Keratinocyte (primary cell): ENCODE results near the gene LRRC4C. TPM values are rescaled to one million over a fixed set of nuclear protein-coding genes. Genes with fewer than 3 reads are reported as not detected.

ENCODE experiments used
- DNase-seq: peaks from one replicate; pipeline ENCODE4 v3.0.0-alpha.2; 2011; ENCODE audit warnings: low read depth, missing footprints, low spot score
- FAIRE-seq: peaks from 2 replicates; lab custom pipeline; 2011; peaks lifted over from hg19 to GRCh38; lab: Jason Lieb, UNC
- H2AFZ ChIP-seq: 2 replicates; pipeline ENCODE4 v1.6.0; 2012; ENCODE audit warnings: low read length, control low read depth, inconsistent platforms; ENCODE audit not compliant: control insufficient read depth
- H3K27ac ChIP-seq: 2 replicates; pipeline ENCODE4 v1.5.1; 2011; ENCODE audit warnings: low read length; ENCODE audit not compliant: control insufficient read depth, insufficient read depth
- H3K27me3 ChIP-seq: 3 replicates; pipeline ENCODE4 v1.6.0; 2011; ENCODE audit warnings: low read length; ENCODE audit not compliant: control insufficient read depth, insufficient read depth; ENCODE audit errors: extremely low read depth
- H3K36me3 ChIP-seq, 2 experiments: 2 replicates in 1 of 2; 3 replicates in 1 of 2; pipeline ENCODE4 v1.5.1; 2011; ENCODE audit warnings: low read length in 2 of 2, mild to moderate bottlenecking in 1 of 2; ENCODE audit not compliant: control insufficient read depth in 2 of 2, insufficient read depth in 2 of 2; ENCODE audit errors: extremely low read depth in 1 of 2
- H3K4me1 ChIP-seq: 3 replicates; pipeline ENCODE4 v1.5.1; 2011; ENCODE audit warnings: low read length; ENCODE audit not compliant: control insufficient read depth, insufficient read depth; ENCODE audit errors: extremely low read depth
- H3K4me2 ChIP-seq: 3 replicates; pipeline ENCODE4 v1.6.0; 2011; ENCODE audit warnings: low read depth, low read length; ENCODE audit not compliant: control insufficient read depth, insufficient read depth; ENCODE audit errors: extremely low read depth
- H3K4me3 ChIP-seq, 3 experiments: fragments of 200-600 bp in 1 of 3; sonication (generic) in 1 of 3; 2 replicates in 2 of 3; 3 replicates in 1 of 3; pipeline ENCODE4 v1.5.1; 2011 to 2016; ENCODE audit warnings: low read length in 3 of 3, mild to moderate bottlenecking in 3 of 3, control low read depth in 2 of 3, inconsistent platforms in 1 of 3, low read depth in 1 of 3, mixed read lengths in 1 of 3, mixed run types in 1 of 3, moderate library complexity in 1 of 3; ENCODE audit not compliant: control insufficient read depth in 2 of 3, insufficient read depth in 2 of 3; ENCODE audit errors: extremely low read depth in 1 of 3
- H3K79me2 ChIP-seq: 2 replicates; pipeline ENCODE4 v1.6.0; 2012; ENCODE audit warnings: low read length; ENCODE audit not compliant: control insufficient read depth, insufficient read depth
- H3K9ac ChIP-seq: 3 replicates; pipeline ENCODE4 v1.6.0; 2011; ENCODE audit warnings: low read length; ENCODE audit not compliant: control insufficient read depth, insufficient read depth; ENCODE audit errors: extremely low read depth
- H3K9me1 ChIP-seq: 3 replicates; pipeline ENCODE4 v1.6.0; 2011; ENCODE audit warnings: low read length; ENCODE audit not compliant: control insufficient read depth, insufficient read depth; ENCODE audit errors: extremely low read depth
- H3K9me3 ChIP-seq: 2 replicates; pipeline ENCODE4 v1.5.1; 2012; ENCODE audit warnings: low read depth, low read length; ENCODE audit not compliant: control insufficient read depth
- H4K20me1 ChIP-seq: 3 replicates; pipeline ENCODE4 v1.6.0; 2011; ENCODE audit warnings: low read length; ENCODE audit not compliant: control insufficient read depth, insufficient read depth; ENCODE audit errors: extremely low read depth
- EZH2 ChIP-seq: IDR thresholded peaks from one replicate; pipeline ENCODE4 v1.6.1; 2012; ENCODE audit warnings: inconsistent platforms, mild to moderate bottlenecking, low read length, moderate library complexity
- dilution Hi-C: fragments of 300-500 bp; cut with MboI; formaldehyde crosslinking; loops from one replicate; pipeline ENCODE4 v1.7.0; 2020; ENCODE audit warnings: low sequenced_read_pairs; ENCODE audit not compliant: extremely low pct_ligation_motif_present
- polyA plus RNA-seq, 5 experiments: library from polyadenylated mRNA; depleted of rRNA in 3 of 5; stranded (reverse) in 3 of 5; stranded (forward) in 1 of 5; unstranded in 1 of 5; fragments of >200 nt; gene quantifications; 1 replicate in 1 of 5; 2 replicates in 3 of 5; 3 replicates in 1 of 5; pipeline versions ENCODE4 v1.2.1 to v1.2.3, GENCODE V29; 2011 to 2012; ENCODE audit warnings: missing spikeins in 2 of 5, low read depth in 1 of 5, low replicate concordance in 1 of 5
- TF ChIP-seq, protein P1 (sequence below), 3 experiments: IDR thresholded peaks in 1 of 3; conservative IDR thresholded peaks in 1 of 3; optimal IDR thresholded peaks in 1 of 3; 2 replicates in 2 of 3; 3 replicates in 1 of 3; pipeline versions ENCODE3 to v1.5.1; 2011; ENCODE audit warnings: low read length in 3 of 3, mild to moderate bottlenecking in 3 of 3, moderate library complexity in 2 of 3, control low read depth in 1 of 3, inconsistent platforms in 1 of 3; ENCODE audit not compliant: insufficient read depth in 2 of 3; ENCODE audit errors: extremely low read depth in 1 of 3

LRRC4C gene
- polyA plus RNA-seq, 1 donor (not counting 4 experiments of a cell fraction or from before 2014, with no cell fraction given) = not detected

DNA sequence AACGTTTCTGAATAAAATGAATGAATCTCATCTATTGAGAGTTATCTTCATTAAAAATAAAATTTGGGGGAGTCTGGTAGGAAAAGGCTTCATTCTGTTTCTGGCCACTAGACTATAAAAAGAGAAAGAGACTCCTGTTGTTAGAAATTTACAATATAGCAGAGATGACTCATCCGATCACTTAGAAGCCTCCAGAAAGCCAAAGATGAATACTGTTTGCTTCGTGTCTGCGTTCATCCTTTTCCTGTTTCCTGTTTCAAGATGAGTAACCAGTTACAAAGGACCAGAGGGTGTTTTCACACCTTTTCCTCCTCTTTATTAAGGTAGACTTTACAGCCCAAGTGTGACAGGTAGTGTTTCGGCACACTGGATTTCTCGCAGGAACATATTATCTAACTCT lies 1120.7 kb downstream of the LRRC4C start:
- no peak for FAIRE-seq
- no peak overlapping the region for H3K4me3 ChIP-seq
- no peaks in the 10 kb centered on the region for H3K9me1 ChIP-seq
- H3K9me3 ChIP-seq = no peaks in the 10 kb centered on the region
- no peaks in the 10 kb centered on the region for H3K4me1 ChIP-seq
- no peak overlapping the region for H3K4me2 ChIP-seq
- H4K20me1 ChIP-seq = no peaks in the 10 kb centered on the region
- TF ChIP-seq, protein P1, sequence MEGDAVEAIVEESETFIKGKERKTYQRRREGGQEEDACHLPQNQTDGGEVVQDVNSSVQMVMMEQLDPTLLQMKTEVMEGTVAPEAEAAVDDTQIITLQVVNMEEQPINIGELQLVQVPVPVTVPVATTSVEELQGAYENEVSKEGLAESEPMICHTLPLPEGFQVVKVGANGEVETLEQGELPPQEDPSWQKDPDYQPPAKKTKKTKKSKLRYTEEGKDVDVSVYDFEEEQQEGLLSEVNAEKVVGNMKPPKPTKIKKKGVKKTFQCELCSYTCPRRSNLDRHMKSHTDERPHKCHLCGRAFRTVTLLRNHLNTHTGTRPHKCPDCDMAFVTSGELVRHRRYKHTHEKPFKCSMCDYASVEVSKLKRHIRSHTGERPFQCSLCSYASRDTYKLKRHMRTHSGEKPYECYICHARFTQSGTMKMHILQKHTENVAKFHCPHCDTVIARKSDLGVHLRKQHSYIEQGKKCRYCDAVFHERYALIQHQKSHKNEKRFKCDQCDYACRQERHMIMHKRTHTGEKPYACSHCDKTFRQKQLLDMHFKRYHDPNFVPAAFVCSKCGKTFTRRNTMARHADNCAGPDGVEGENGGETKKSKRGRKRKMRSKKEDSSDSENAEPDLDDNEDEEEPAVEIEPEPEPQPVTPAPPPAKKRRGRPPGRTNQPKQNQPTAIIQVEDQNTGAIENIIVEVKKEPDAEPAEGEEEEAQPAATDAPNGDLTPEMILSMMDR (optimal IDR thresholded peaks at IDR 0.05 in 1 of 3, IDR thresholded peaks at IDR 0.05 in 1 of 3, conservative IDR thresholded peaks at IDR 0.05 in 1 of 3; ENCODE audit: extremely low read depth in 1 of 3, insufficient read depth in 2 of 3, low read length in 3 of 3) = no peak
- TF ChIP-seq EZH2 = no peak
- dilution Hi-C loops = no loop called here
- H3K79me2 ChIP-seq = no peaks in the 10 kb centered on the region
- no peak for DNase-seq
- H2AFZ ChIP-seq = no peak overlapping the region
- H3K27me3 ChIP-seq = no peaks in the 10 kb centered on the region
- no peak overlapping the region for H3K9ac ChIP-seq
- no peaks in the 10 kb centered on the region for H3K36me3 ChIP-seq
- no peak overlapping the region for H3K27ac ChIP-seq

DNA sequence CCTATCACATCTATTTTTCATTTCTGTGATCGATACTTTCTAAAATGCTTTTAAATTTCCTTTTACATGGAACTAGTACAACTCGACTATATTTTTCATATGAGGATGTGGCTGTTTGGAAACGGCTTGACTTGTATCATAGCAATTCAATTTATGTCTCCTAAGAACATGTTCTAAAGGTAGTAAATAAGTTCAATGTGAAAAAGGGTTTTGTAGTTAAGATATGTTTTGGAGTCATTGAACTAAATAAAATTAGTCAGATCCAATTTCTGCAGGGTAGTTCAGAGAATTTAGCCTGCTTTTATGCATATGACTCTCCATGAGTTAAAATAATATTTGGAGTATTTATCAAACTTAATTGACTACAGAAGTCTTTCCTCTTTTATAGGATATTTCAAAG lies 1121.4 kb downstream of the LRRC4C start:
- Histone ChIP-seq H3K79me2 (no peaks in the 10 kb centered on the region), H3K27me3 (no peaks in the 10 kb centered on the region), H3K36me3 (no peaks in the 10 kb centered on the region), H3K4me2 (no peak overlapping the region), H3K9ac (no peak overlapping the region), H2AFZ (no peak overlapping the region), H3K9me1 (no peaks in the 10 kb centered on the region), H4K20me1 (no peaks in the 10 kb centered on the region), H3K9me3 (no peaks in the 10 kb centered on the region), H3K4me1 (no peaks in the 10 kb centered on the region), H3K27ac (no peak overlapping the region), H3K4me3 (no peak overlapping the region)
- FAIRE-seq (no peak), DNase-seq (no peak)
- dilution Hi-C loops = no loop called here
- TF ChIP-seq EZH2 = no peak
- TF ChIP-seq, protein P1 (optimal IDR thresholded peaks at IDR 0.05 in 1 of 3, IDR thresholded peaks at IDR 0.05 in 1 of 3, conservative IDR thresholded peaks at IDR 0.05 in 1 of 3; ENCODE audit: extremely low read depth in 1 of 3, insufficient read depth in 2 of 3, low read length in 3 of 3) = no peak
